ENCODE results near the gene THBD.

GRCh38 chr20:23093613-23094012 lies 44.1 kb upstream of the THBD start:
- no peak for TF ChIP-seq CTCF (IDR thresholded peaks at IDR 0.05; ENCODE audit: insufficient read depth, low read length)
- no peak for TF ChIP-seq POLR2AphosphoS5 (IDR thresholded peaks at IDR 0.05; ENCODE audit: low read depth)
- TF ChIP-seq REST (IDR thresholded peaks at IDR 0.05; ENCODE audit: insufficient replicate concordance, low read depth), result no peak
- no peak for TF ChIP-seq GABPA (IDR thresholded peaks at IDR 0.05; ENCODE audit: low read depth)
- TF ChIP-seq SPI1 (IDR thresholded peaks at IDR 0.05; ENCODE audit: borderline replicate concordance, low read depth), result no peak

Data from HL-60 (cell line).